ENCODE data around the gene CXCL16. TPM values are rescaled to one million over a fixed set of nuclear protein-coding genes. Genes with fewer than 3 reads are reported as not detected.

CXCL16 gene
- total and polyA plus RNA-seq, 8 donors = 13.7 to 47.4 (median 28.8) TPM

DNA sequence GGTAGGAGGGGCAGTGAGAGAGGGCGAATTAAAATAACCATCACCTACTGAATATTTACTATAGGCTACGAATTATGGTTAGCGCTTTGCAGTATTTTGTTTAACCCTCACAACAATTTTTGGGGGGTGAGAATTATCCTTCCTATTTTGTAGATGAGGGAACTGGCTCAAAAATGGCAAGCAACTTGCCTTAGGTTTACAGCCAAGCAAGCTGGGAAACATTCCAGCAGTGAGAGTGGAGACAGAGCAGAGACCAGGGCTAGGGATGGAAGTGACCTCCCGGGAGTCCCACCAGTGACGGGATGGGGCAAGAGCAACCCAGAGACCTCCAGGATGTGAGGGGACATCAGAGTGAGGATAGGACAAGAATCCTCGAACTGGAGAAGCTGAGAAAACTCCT lies 46.8 kb upstream of the CXCL16 start:
- TF ChIP-seq, protein P1, sequence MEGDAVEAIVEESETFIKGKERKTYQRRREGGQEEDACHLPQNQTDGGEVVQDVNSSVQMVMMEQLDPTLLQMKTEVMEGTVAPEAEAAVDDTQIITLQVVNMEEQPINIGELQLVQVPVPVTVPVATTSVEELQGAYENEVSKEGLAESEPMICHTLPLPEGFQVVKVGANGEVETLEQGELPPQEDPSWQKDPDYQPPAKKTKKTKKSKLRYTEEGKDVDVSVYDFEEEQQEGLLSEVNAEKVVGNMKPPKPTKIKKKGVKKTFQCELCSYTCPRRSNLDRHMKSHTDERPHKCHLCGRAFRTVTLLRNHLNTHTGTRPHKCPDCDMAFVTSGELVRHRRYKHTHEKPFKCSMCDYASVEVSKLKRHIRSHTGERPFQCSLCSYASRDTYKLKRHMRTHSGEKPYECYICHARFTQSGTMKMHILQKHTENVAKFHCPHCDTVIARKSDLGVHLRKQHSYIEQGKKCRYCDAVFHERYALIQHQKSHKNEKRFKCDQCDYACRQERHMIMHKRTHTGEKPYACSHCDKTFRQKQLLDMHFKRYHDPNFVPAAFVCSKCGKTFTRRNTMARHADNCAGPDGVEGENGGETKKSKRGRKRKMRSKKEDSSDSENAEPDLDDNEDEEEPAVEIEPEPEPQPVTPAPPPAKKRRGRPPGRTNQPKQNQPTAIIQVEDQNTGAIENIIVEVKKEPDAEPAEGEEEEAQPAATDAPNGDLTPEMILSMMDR (IDR thresholded peaks at IDR 0.05) = no peak
- TF ChIP-seq POLR2AphosphoS5 (IDR thresholded peaks at IDR 0.05) (no peak), EP300 (IDR thresholded peaks at IDR 0.05) (no peak), POLR2A (IDR thresholded peaks at IDR 0.05) (no peak)
- peak overlapping the region; percentile 18 to 33 (median 32) for H3K4me3 ChIP-seq
- DNase-seq = peak in 1 of 2 donors; percentile 38
- peaks cover 39 to 59% (median 48%) of the 10 kb centered on the region in 4 donors for H3K4me1 ChIP-seq
- peak overlapping the region in 1 of 5 donors; percentile 37 for H3K27ac ChIP-seq
- no peaks in the 10 kb centered on the region for H3K9me3 ChIP-seq
- WGBS, 5 donors = 14 to 26% (median 16%) methylated on average over 6 of the region's 6 CpGs
- intact Hi-C loops (cut with DNase I; ENCODE audit: low total_unique reads) = loop anchor here (5.0 to 10.0 kb wide), 3 partner anchors 52 to 96 kb away; partner anchors contain the start of genes CXCL16, MED11, PELP1 and ZMYND15
- H3K36me3 ChIP-seq = no peaks in the 10 kb centered on the region
- H3K27me3 ChIP-seq = peaks cover 0 to 57% (median 17%) of the 10 kb centered on the region in 3 donors

DNA sequence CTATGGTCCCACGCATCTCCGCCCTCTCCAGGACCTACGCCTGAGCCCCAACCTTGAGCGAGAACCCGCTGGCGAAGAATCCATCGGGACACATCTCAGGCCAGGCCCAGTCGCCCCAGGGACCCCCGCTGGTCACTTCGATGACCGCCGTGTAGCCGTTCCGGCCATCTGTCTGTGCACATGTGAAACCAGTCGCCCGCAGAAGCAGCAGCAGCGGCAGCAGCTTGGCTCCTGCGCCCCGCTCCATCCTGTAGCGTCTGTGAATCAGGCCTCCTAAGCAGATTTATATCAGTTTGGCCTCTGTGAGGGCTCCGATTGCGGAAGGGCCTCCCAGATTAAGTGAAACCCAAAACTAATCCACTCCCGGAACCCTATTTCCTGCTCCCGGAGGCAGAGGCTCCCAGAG lies 46.4 kb upstream of the CXCL16 start, which contains the start of gene VMO1:
TSS of gene VMO1 (minus strand) at position 259 of the 406 bp plus-strand sequence. CDS start at position 247, 12 bp downstream.
- Histone ChIP-seq H3K27me3 (peaks cover 0 to 61% (median 17%) of the 10 kb centered on the region in 3 donors), H3K9me3 (no peaks in the 10 kb centered on the region), H3K27ac (peak within 1 kb of the TSS in 2 of 5 donors; percentile 1 to 37), H3K4me1 (peaks cover 39 to 58% (median 48%) of the 10 kb centered on the region in 4 donors), H3K36me3 (no peaks in the 10 kb centered on the region), H3K4me3 (peak within 1 kb of the TSS; percentile 18 to 33 (median 32))
- intact Hi-C loops (cut with DNase I; ENCODE audit: low total_unique reads) = loop anchor here (5.0 to 10.0 kb wide), 3 partner anchors 51 to 96 kb away; partner anchors contain the start of genes CXCL16, MED11, PELP1 and ZMYND15
- TF ChIP-seq POLR2A (IDR thresholded peaks at IDR 0.05) = no peak
- no peak for TF ChIP-seq POLR2AphosphoS5 (IDR thresholded peaks at IDR 0.05)
- peak in 1 of 2 donors; percentile 51 for DNase-seq
- WGBS, 5 donors = 1 to 12% (median 8%) methylated on average over 11 to 24 of the region's 24 CpGs

DNA sequence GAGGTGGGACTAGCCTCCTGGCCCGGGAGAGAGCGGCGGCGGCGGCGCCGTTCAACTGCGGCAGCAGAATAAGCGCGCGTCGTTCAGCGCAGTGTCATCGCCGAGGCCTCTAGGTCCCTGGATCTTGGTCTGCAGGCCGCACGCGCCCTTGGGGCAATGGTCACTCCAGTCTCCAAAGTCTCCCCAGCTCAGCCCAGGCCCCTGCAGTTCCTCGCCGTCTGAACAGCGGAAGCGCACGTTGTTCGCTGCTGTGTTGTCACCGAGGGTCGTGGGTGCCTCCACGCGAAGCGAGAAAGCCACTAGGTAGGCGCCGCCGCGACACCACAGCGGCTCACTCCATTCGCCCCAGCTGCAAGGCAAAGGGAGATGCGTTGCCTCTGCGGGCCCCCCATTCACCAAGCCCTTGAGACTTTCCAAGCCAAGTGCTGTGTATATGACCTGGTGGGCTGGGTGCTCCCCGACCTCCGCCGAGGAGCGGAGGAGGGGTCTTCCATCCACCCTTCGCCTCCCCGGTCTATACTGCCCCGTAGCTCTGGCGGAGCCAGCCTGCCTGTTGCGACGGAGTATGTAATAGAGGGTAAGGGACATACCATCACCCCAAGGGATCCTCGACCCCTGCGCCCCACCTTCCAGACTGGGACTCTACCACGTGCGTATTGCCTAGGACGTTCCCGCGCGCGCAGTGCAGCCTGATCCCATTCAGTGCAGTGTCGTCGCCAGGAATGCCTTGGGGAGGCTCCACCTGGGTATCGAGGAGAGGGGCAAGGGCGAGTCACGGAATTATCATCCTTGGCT lies 45.8 kb upstream of the CXCL16 start:
- H3K36me3 ChIP-seq = no peaks in the 10 kb centered on the region
- TF ChIP-seq POLR2A (IDR thresholded peaks at IDR 0.05) (no peak), EP300 (IDR thresholded peaks at IDR 0.05) (no peak), POLR2AphosphoS5 (IDR thresholded peaks at IDR 0.05) (no peak)
- TF ChIP-seq, protein P1 (IDR thresholded peaks at IDR 0.05) = no peak
- H3K4me3 ChIP-seq = peak overlapping the region; percentile 18 to 33 (median 32)
- H3K9me3 ChIP-seq = no peaks in the 10 kb centered on the region
- DNase-seq = peak in 1 of 2 donors; percentile 55
- WGBS, 5 donors = 14 to 27% (median 22%) methylated on average over 33 to 61 of the region's 61 CpGs
- peaks cover 39 to 52% (median 46%) of the 10 kb centered on the region in 4 donors for H3K4me1 ChIP-seq
- intact Hi-C loops (cut with DNase I; ENCODE audit: low total_unique reads) = loop anchor here (5.0 to 10.0 kb wide), 3 partner anchors 51 to 97 kb away; partner anchors contain the start of genes CXCL16, MED11, PELP1 and ZMYND15
- peak overlapping the region in 1 of 5 donors; percentile 1 for H3K27ac ChIP-seq
- H3K27me3 ChIP-seq = peaks cover 0 to 67% (median 17%) of the 10 kb centered on the region in 3 donors

DNA sequence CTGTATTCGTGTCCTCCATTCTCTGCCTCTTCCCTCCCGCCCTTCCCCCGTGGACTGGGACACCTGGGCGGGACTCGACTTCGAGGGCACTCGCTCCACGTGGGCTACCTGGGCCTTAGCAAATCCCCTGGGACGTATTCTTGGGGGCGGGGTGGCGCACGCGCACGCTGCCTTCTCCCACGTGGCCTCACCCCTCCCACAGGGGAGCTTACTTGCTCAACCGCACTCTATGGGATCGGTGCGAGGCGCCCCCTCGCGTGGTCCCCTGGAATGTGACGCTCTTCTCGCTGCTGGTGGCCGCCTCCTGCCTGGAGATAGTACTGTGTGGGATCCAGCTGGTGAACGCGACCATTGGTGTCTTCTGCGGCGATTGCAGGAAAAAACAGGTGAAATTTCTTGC lies 42.9 kb upstream of the CXCL16 start:
- DNase-seq = peak in 1 of 2 donors; percentile 28
- intact Hi-C loops (cut with DNase I; ENCODE audit: low total_unique reads) = loop anchor here (10.0 kb wide), 2 partner anchors 48 to 78 kb away; partner anchors contain the start of genes CXCL16, MED11, PELP1 and ZMYND15
- Histone ChIP-seq H3K27me3 (peaks cover 0 to 82% (median 17%) of the 10 kb centered on the region in 3 donors), H3K9me3 (no peaks in the 10 kb centered on the region), H3K4me1 (peaks cover 24 to 30% (median 26%) of the 10 kb centered on the region in 4 donors), H3K27ac (no peak overlapping the region), H3K4me3 (no peak overlapping the region), H3K36me3 (no peaks in the 10 kb centered on the region)
- TF ChIP-seq, protein P1 (IDR thresholded peaks at IDR 0.05) = no peak
- TF ChIP-seq POLR2AphosphoS5 (IDR thresholded peaks at IDR 0.05) (no peak), EP300 (IDR thresholded peaks at IDR 0.05) (no peak), POLR2A (IDR thresholded peaks at IDR 0.05) (no peak)
- 43 to 65% (median 52%) methylated on average over 25 to 28 of the region's 28 CpGs for WGBS, 5 donors
